ENCODE data around the gene BRPF1. TPM values are rescaled to one million over a fixed set of nuclear protein-coding genes. Genes with fewer than 3 reads are reported as not detected.
A peak's percentile ranks its signal among the peaks of the same experiment; 100 is the strongest.

The BRPF1 gene
- total and polyA plus RNA-seq, 4 donors: 2.0 to 11.2 (median 6.5) TPM

DNA sequence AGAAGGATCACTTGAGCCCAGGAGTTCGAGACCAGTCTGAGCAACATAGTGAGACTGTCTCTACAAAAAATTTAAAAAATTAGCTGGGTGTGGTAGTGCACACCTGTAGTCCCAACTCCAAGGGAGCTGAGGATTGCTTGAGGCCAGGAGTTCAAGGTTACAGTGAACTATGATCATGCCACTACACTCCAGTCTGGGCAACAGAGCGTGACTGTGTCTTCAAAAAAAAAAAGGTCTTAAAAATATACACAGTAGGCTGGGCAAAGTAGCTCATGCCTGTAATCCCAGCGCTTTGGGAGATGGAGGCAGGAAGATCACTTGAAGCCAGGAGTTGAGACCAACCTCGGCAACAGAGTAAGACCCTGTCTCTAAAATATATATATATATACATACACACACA, 49.4 kb downstream of the BRPF1 start:
- H3K4me1 ChIP-seq (ENCODE audit: control insufficient read depth in 4 of 4, insufficient read depth in 4 of 4, low read length in 3 of 4): peaks cover 6 to 34% (median 18%) of the 10 kb centered on the region in 4 donors
- no peak for DNase-seq (ENCODE audit: low spot score)

DNA sequence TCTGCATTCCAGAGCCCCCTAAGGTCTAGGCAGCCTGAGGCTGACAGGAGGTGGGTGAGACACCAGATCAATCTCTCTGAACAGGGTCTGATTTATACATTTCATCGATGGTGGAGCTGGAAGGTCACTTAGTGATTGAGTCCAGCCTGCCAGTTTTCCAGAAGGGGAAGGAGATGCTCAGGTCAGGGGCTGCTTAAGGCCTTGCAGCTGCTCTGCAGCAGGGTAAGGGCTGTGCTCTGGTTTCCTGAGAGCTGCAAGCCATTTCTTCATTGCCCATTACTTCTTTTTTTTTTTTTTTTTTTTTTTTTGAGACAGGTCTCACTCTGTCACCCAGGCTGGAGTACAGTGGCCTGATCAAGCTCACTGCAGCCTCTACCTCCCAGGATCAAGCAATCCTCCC, 50.0 kb downstream of the BRPF1 start:
- H3K27me3 ChIP-seq (ENCODE audit: control insufficient read depth in 4 of 4, insufficient read depth in 4 of 4, low read length in 3 of 4): no peaks in the 10 kb centered on the region
- WGBS: 90% methylated on average over 1 of the region's 1 CpG
- no peak for DNase-seq (ENCODE audit: low spot score)
- no peaks in the 10 kb centered on the region for H3K9me3 ChIP-seq (ENCODE audit: control insufficient read depth in 4 of 4, low read length in 3 of 4)
- no peak overlapping the region for H3K9ac ChIP-seq (ENCODE audit: low read depth in 1 of 2, low read length in 2 of 2)
- peak overlapping the region; percentile 79 to 83 for H3K27ac ChIP-seq (ENCODE audit: low read depth in 1 of 2, low read length in 2 of 2)
- H3K4me1 ChIP-seq (ENCODE audit: control insufficient read depth in 4 of 4, insufficient read depth in 4 of 4, low read length in 3 of 4): peaks cover 6 to 34% (median 18%) of the 10 kb centered on the region in 4 donors
- H3K36me3 ChIP-seq (ENCODE audit: control insufficient read depth in 4 of 4, insufficient read depth in 3 of 4, low read depth in 1 of 4, low read length in 3 of 4): peaks cover 2 to 24% (median 16%) of the 10 kb centered on the region in 4 donors
- TF ChIP-seq, protein P1, sequence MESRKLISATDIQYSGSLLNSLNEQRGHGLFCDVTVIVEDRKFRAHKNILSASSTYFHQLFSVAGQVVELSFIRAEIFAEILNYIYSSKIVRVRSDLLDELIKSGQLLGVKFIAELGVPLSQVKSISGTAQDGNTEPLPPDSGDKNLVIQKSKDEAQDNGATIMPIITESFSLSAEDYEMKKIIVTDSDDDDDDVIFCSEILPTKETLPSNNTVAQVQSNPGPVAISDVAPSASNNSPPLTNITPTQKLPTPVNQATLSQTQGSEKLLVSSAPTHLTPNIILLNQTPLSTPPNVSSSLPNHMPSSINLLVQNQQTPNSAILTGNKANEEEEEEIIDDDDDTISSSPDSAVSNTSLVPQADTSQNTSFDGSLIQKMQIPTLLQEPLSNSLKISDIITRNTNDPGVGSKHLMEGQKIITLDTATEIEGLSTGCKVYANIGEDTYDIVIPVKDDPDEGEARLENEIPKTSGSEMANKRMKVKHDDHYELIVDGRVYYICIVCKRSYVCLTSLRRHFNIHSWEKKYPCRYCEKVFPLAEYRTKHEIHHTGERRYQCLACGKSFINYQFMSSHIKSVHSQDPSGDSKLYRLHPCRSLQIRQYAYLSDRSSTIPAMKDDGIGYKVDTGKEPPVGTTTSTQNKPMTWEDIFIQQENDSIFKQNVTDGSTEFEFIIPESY (IDR thresholded peaks at IDR 0.05): no peak
- TF ChIP-seq NR2F2 (IDR thresholded peaks at IDR 0.05) (no peak), SP1 (IDR thresholded peaks at IDR 0.05) (no peak), RXRA (IDR thresholded peaks at IDR 0.05) (no peak), YY1 (IDR thresholded peaks at IDR 0.05) (no peak), GABPA (IDR thresholded peaks at IDR 0.05 in 1 of 2, conservative IDR thresholded peaks at IDR 0.05 in 1 of 2) (no peak), TAF1 (conservative IDR thresholded peaks at IDR 0.05) (no peak), JUND (IDR thresholded peaks at IDR 0.05) (no peak), FOXA2 (IDR thresholded peaks at IDR 0.05) (no peak), EGR1 (IDR thresholded peaks at IDR 0.05; ENCODE audit: low read depth in 2 of 2) (no peak), HNF4G (IDR thresholded peaks at IDR 0.05) (no peak), RAD21 (IDR thresholded peaks at IDR 0.05) (no peak), HNF4A (conservative IDR thresholded peaks at IDR 0.05) (no peak)
- TF ChIP-seq, protein P2, sequence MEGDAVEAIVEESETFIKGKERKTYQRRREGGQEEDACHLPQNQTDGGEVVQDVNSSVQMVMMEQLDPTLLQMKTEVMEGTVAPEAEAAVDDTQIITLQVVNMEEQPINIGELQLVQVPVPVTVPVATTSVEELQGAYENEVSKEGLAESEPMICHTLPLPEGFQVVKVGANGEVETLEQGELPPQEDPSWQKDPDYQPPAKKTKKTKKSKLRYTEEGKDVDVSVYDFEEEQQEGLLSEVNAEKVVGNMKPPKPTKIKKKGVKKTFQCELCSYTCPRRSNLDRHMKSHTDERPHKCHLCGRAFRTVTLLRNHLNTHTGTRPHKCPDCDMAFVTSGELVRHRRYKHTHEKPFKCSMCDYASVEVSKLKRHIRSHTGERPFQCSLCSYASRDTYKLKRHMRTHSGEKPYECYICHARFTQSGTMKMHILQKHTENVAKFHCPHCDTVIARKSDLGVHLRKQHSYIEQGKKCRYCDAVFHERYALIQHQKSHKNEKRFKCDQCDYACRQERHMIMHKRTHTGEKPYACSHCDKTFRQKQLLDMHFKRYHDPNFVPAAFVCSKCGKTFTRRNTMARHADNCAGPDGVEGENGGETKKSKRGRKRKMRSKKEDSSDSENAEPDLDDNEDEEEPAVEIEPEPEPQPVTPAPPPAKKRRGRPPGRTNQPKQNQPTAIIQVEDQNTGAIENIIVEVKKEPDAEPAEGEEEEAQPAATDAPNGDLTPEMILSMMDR (IDR thresholded peaks at IDR 0.05; ENCODE audit: low read depth, low read length, missing input control): no peak
- TF ChIP-seq, protein P3, sequence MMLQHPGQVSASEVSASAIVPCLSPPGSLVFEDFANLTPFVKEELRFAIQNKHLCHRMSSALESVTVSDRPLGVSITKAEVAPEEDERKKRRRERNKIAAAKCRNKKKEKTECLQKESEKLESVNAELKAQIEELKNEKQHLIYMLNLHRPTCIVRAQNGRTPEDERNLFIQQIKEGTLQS (IDR thresholded peaks at IDR 0.05): no peak
- TF ChIP-seq, protein P4, sequence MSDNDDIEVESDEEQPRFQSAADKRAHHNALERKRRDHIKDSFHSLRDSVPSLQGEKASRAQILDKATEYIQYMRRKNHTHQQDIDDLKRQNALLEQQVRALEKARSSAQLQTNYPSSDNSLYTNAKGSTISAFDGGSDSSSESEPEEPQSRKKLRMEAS (IDR thresholded peaks at IDR 0.05): no peak
- TF ChIP-seq, protein P5, sequence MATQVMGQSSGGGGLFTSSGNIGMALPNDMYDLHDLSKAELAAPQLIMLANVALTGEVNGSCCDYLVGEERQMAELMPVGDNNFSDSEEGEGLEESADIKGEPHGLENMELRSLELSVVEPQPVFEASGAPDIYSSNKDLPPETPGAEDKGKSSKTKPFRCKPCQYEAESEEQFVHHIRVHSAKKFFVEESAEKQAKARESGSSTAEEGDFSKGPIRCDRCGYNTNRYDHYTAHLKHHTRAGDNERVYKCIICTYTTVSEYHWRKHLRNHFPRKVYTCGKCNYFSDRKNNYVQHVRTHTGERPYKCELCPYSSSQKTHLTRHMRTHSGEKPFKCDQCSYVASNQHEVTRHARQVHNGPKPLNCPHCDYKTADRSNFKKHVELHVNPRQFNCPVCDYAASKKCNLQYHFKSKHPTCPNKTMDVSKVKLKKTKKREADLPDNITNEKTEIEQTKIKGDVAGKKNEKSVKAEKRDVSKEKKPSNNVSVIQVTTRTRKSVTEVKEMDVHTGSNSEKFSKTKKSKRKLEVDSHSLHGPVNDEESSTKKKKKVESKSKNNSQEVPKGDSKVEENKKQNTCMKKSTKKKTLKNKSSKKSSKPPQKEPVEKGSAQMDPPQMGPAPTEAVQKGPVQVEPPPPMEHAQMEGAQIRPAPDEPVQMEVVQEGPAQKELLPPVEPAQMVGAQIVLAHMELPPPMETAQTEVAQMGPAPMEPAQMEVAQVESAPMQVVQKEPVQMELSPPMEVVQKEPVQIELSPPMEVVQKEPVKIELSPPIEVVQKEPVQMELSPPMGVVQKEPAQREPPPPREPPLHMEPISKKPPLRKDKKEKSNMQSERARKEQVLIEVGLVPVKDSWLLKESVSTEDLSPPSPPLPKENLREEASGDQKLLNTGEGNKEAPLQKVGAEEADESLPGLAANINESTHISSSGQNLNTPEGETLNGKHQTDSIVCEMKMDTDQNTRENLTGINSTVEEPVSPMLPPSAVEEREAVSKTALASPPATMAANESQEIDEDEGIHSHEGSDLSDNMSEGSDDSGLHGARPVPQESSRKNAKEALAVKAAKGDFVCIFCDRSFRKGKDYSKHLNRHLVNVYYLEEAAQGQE (IDR thresholded peaks at IDR 0.05): no peak
- H3K4me3 ChIP-seq (ENCODE audit: low read depth in 1 of 3, low read length in 3 of 3): no peak overlapping the region

More for the DNA sequence above, 49.4 kb downstream of the BRPF1 start:
- Histone ChIP-seq H3K9me3 (ENCODE audit: control insufficient read depth in 4 of 4, low read length in 3 of 4) (no peaks in the 10 kb centered on the region), H3K9ac (ENCODE audit: low read depth in 1 of 2, low read length in 2 of 2) (no peak overlapping the region), H3K27ac (ENCODE audit: low read depth in 1 of 2, low read length in 2 of 2) (peak overlapping the region; percentile 79 to 83), H3K27me3 (ENCODE audit: control insufficient read depth in 4 of 4, insufficient read depth in 4 of 4, low read length in 3 of 4) (no peaks in the 10 kb centered on the region), H3K36me3 (ENCODE audit: control insufficient read depth in 4 of 4, insufficient read depth in 3 of 4, low read depth in 1 of 4, low read length in 3 of 4) (peaks cover 0 to 19% (median 15%) of the 10 kb centered on the region in 4 donors), H3K4me3 (ENCODE audit: low read depth in 1 of 3, low read length in 3 of 3) (no peak overlapping the region)
- WGBS: 89% methylated on average over 4 of the region's 4 CpGs
- TF ChIP-seq RAD21 (IDR thresholded peaks at IDR 0.05) (no peak), FOXA1 (IDR thresholded peaks at IDR 0.05) (no peak), JUND (IDR thresholded peaks at IDR 0.05) (no peak), TAF1 (conservative IDR thresholded peaks at IDR 0.05) (no peak), RXRA (IDR thresholded peaks at IDR 0.05) (no peak), HNF4G (IDR thresholded peaks at IDR 0.05) (no peak), FOXA2 (IDR thresholded peaks at IDR 0.05) (no peak), HNF4A (conservative IDR thresholded peaks at IDR 0.05) (no peak)
- TF ChIP-seq, protein P3 (IDR thresholded peaks at IDR 0.05): no peak
- TF ChIP-seq, protein P4 (IDR thresholded peaks at IDR 0.05): no peak
